ENCODE data around the gene GCNA.

DNA sequence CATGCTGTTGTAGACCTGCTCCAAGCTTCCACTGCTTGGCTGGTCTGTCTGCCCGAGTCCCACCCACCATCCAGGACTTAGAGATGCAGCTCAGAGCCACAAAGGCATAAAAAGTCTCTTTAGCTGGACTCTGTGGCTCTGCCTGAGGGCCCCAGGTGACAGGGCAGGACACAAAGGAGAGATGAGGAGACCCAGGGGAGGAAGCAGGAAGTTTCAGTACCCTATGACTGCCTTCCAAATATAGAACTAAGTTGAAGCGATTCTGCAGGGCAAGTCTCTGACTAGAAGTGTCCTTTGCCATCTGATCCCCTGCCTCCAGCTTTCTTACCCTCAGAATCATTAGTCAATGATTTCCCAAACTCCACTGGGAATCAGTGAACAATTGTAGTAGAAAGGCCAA, 51.2 kb downstream of the GCNA start:
- TF ChIP-seq, protein P1, sequence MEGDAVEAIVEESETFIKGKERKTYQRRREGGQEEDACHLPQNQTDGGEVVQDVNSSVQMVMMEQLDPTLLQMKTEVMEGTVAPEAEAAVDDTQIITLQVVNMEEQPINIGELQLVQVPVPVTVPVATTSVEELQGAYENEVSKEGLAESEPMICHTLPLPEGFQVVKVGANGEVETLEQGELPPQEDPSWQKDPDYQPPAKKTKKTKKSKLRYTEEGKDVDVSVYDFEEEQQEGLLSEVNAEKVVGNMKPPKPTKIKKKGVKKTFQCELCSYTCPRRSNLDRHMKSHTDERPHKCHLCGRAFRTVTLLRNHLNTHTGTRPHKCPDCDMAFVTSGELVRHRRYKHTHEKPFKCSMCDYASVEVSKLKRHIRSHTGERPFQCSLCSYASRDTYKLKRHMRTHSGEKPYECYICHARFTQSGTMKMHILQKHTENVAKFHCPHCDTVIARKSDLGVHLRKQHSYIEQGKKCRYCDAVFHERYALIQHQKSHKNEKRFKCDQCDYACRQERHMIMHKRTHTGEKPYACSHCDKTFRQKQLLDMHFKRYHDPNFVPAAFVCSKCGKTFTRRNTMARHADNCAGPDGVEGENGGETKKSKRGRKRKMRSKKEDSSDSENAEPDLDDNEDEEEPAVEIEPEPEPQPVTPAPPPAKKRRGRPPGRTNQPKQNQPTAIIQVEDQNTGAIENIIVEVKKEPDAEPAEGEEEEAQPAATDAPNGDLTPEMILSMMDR (conservative IDR thresholded peaks at IDR 0.05; ENCODE audit: low read depth, low read length), result no peak
- no peak for TF ChIP-seq EZH2phosphoT487 (IDR thresholded peaks at IDR 0.05; ENCODE audit: borderline replicate concordance, low read length)
- no peak for TF ChIP-seq EZH2 (IDR thresholded peaks at IDR 0.05; ENCODE audit: low read length, unreplicated experiment)

Measured in PC-3 (cell line).